LNCaP clone FGC (cell line): ENCODE results near the gene SNX10.

Experiments used
- DNase-seq: peaks from one replicate; pipeline ENCODE4 v3.0.0-alpha.2; 2011; ENCODE audit warnings: low read depth
- H3K4me3 ChIP-seq: 2 replicates; pipeline ENCODE4 v1.5.1; 2011; ENCODE audit warnings: mild to moderate bottlenecking, low read depth, low read length, control low read depth
- CTCF ChIP-seq: IDR thresholded peaks from 2 replicates; pipeline ENCODE4 v1.5.1; 2012; ENCODE audit warnings: mild to moderate bottlenecking; ENCODE audit not compliant: control insufficient read depth, insufficient read depth; ENCODE audit errors: extremely low read depth

SNX10 gene

GRCh38 chr7:26356229-26356628 lies 64.6 kb downstream of the SNX10 start:
- no peak overlapping the region for H3K4me3 ChIP-seq
- DNase-seq = no peak
- TF ChIP-seq CTCF = no peak

GRCh38 chr7:26356929-26357798 lies 65.5 kb downstream of the SNX10 start:
- DNase-seq = no peak
- no peak overlapping the region for H3K4me3 ChIP-seq
- no peak for TF ChIP-seq CTCF

GRCh38 chr7:26357799-26358151 lies 66.1 kb downstream of the SNX10 start:
- no peak for DNase-seq
- no peak overlapping the region for H3K4me3 ChIP-seq
- no peak for TF ChIP-seq CTCF

GRCh38 chr7:26360650-26361049 lies 69.0 kb downstream of the SNX10 start:
- H3K4me3 ChIP-seq = no peak overlapping the region
- no peak for DNase-seq
- no peak for TF ChIP-seq CTCF

- TF ChIP-seq CTCF = no peak
- no peak for DNase-seq
- H3K4me3 ChIP-seq = no peak overlapping the region
Observed at GRCh38 chr7:26361637-26362036, 70.0 kb downstream of the SNX10 start.

- H3K4me3 ChIP-seq = peak overlapping the region; percentile 29
- DNase-seq = peak; percentile 75
- no peak for TF ChIP-seq CTCF
Observed at GRCh38 chr7:26363465-26363864, 71.8 kb downstream of the SNX10 start.
